HG03135 (cell line): ENCODE data around the gene DNAH9.

Source experiments
- ATAC-seq: cut with Tn5 transposase; IDR thresholded peaks from one replicate; pipeline ENCODE4 v1.9.1; 2021; ENCODE audit warnings: mild to moderate bottlenecking, moderate library complexity; ENCODE audit not compliant: unreplicated experiment

Gene DNAH9

GRCh38 chr17:11744696-11745095 is 146.4 kb downstream of the DNAH9 start:
- ATAC-seq = no peak

GRCh38 chr17:11747441-11747840 is 149.2 kb downstream of the DNAH9 start:
- ATAC-seq = no peak

- ATAC-seq = no peak
Measured at GRCh38 chr17:11757815-11758214, 159.5 kb downstream of the DNAH9 start.

GRCh38 chr17:11768106-11768505 is 169.8 kb downstream of the DNAH9 start:
- ATAC-seq = no peak

- ATAC-seq = no peak
Measured at GRCh38 chr17:11768981-11769380, 170.7 kb downstream of the DNAH9 start.

- ATAC-seq = no peak
Measured at GRCh38 chr17:11772031-11772430, 173.8 kb downstream of the DNAH9 start.

GRCh38 chr17:11779892-11780291 is 181.6 kb downstream of the DNAH9 start:
- ATAC-seq = no peak

- no peak for ATAC-seq
Measured at GRCh38 chr17:11780621-11781020, 182.4 kb downstream of the DNAH9 start.

- no peak for ATAC-seq
Measured at GRCh38 chr17:11786711-11787438, 188.6 kb downstream of the DNAH9 start.

GRCh38 chr17:11795906-11796305 is 197.6 kb downstream of the DNAH9 start:
- no peak for ATAC-seq

GRCh38 chr17:11797803-11798202 is 199.5 kb downstream of the DNAH9 start:
- no peak for ATAC-seq

- no peak for ATAC-seq
Measured at GRCh38 chr17:11803231-11803969, 205.1 kb downstream of the DNAH9 start.

- ATAC-seq = no peak
Measured at GRCh38 chr17:11805138-11805537, 206.9 kb downstream of the DNAH9 start.

GRCh38 chr17:11805952-11806351 is 207.7 kb downstream of the DNAH9 start:
- ATAC-seq = no peak

GRCh38 chr17:11807606-11808005 is 209.3 kb downstream of the DNAH9 start:
- no peak for ATAC-seq

GRCh38 chr17:11813278-11813677 is 215.0 kb downstream of the DNAH9 start:
- ATAC-seq = no peak

GRCh38 chr17:11813871-11814270 is 215.6 kb downstream of the DNAH9 start:
- ATAC-seq = no peak

GRCh38 chr17:11814655-11815262 is 216.5 kb downstream of the DNAH9 start:
- ATAC-seq = no peak

- ATAC-seq = no peak
Measured at GRCh38 chr17:11816409-11816808, 218.1 kb downstream of the DNAH9 start.

GRCh38 chr17:11823862-11824261 is 225.6 kb downstream of the DNAH9 start:
- no peak for ATAC-seq

- no peak for ATAC-seq
Measured at GRCh38 chr17:11825572-11826209, 227.4 kb downstream of the DNAH9 start.
